Stimulated activated CD8-positive, alpha-beta memory T cell treated with anti-CD3 and anti-CD28 coated beads, Interleukin-4, amount 100 ng/mL, for 1 hour (primary cell): ENCODE results near the gene SLC22A16.
"Not testable (repeated sequence)": the region's sequence is repeated elsewhere in the genome, so short reads cannot be mapped to it uniquely, and the experiment has no call there.

Source experiments
- DNase-seq, 2 donors: peaks; one replicate each; pipeline ENCODE4 v3.0.0-alpha.2; 2020; ENCODE audit warnings: low read depth in 2 of 2, low spot score in 1 of 2

The SLC22A16 gene

GRCh38 chr6:110476046-110476849 is at the start of gene SLC22A16:
SLC22A16 (minus strand) TSS chr6:110476613; CDS start chr6:110476574, 39 bp downstream.
- no peak for DNase-seq

DNA sequence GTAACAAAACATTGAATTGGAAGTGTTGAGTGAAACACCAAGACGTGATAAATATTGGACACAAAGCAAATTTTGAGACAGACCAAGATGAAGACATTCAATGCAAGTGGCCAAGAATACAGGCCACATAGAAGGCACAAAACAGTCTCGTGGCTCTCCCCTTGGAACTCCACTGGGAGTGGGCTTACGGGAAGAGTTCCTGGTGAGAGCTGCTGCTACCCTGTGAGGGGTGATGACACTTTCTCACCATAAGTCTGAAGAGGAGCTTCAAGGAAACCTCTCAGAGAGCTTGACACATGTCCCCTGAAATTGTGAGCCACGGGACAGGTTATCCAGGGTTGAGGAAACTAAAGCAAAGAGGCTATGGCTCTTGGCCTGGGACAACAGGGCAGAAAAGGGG is 48.6 kb upstream of the SLC22A16 start:
- no peak for DNase-seq

GRCh38 chr6:110524305-110524704 is 47.9 kb upstream of the SLC22A16 start:
- DNase-seq: no peak

DNA sequence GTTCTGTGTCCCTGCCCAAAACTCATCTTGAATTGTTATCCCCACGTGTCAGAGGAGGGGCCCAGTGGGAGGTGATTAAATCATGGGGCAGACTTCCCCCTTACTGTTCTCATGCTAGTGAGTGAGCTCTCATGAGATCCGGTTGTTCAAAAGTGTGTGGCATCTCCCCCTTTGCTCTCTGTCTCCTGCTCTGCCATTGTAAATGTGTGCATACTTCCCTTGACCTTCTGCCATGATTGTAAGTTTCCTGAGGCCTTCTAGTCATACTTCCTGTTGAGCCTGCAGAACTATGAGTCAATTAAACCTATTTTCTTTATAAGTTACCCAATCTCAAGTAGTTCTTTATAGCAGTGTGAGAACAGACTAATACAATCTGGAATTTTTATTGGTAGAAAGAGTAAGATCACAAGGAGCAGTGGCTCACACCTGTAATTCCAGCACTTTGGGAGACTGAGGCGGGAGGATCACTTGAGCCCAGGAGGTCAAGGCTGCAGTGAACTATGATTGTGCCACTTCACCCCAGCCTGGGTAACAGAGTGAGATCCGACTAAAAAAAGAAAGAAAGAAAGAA is 47.1 kb upstream of the SLC22A16 start:
- no peak for DNase-seq

DNA sequence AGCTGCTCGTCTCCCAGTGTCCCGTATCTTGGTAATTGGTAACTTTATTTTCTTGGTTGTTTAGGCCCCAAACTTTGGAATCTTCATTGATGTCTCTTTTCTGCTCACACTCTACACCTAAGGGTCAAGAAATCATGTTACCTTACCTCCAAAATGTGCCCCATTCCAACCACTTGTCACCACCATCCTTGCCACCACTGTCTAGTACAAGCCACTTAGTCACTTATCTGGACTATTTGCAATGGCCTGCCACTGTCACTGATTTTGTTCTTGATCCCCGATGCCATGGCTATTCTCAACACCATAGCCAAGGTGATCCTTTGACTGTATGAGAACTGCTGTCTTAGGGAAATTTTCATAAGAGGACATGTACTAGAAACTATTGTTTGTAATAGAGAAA is 46.0 kb upstream of the SLC22A16 start:
- no peak for DNase-seq

GRCh38 chr6:110520992-110521543 is 44.7 kb upstream of the SLC22A16 start:
- DNase-seq: no peak

DNA sequence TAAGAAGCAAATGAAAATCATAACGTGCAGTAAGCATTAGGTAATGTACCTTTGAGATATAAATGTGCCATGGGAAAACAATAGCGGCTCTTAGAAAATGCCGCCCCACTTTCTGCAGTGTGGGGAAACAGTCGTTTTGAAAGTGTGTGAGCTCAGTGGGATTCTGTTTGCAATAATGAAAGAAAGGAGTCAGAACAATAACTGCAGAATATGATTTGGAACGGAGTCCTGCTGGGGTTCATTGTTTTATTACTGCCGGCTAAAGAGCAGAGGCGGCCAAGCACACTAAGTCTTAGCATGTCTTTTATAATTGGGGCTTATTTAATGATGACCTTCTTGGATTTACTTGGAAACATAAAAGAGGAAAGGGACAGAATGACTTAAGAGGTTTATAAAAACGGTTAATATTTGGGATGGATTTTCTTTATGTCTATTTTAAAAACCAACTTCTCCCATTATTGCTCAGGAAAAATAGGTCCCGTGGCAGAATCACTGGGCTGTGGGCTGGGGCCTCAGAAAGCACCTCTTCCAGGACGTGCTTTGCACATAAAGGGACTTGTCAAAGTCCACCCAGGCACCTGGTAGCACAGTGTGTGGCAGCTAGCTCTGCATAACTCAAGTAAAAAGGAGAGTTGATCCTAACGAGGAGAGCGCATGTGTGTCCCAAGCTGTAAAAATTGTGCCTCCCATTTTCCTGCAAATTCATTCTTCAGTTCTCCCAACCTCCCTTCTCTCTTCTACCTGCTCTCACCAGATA is 44.0 kb upstream of the SLC22A16 start:
- no peak for DNase-seq

DNA sequence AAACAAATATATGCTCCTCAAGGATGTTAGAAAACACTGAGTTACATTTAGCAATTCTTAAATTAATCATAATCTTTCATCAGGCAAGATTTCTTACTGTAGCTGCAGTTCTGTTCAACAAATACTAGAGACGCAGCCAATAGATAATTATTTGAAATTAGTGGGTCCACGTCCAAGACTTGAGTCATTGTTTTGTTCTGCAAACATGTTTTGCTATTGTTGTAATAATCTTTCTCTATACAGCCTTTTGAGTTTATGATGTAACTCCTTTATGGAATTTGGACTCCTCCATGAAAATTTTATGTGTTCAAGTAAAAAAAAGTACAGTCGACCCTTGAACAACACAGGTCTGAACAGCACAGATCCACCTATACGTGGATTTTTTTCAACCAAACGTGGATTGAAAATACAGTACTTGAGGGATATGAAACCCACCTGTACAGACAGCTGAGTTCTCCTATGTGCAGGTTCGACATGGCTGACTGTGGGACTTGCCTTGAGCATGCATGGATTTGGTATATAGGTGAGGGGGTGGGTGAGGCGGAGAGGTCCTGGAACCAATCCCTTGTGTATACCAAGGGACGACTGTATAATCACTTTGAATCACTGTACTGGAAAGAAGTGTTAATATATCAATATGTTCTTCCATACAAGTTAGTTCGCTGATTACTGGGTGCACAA is 41.3 kb upstream of the SLC22A16 start:
- no peak for DNase-seq

- no peak for DNase-seq
Observed at GRCh38 chr6:110517034-110517433, 40.6 kb upstream of the SLC22A16 start.

- DNase-seq: no peak
Observed at GRCh38 chr6:110514818-110515217, 38.4 kb upstream of the SLC22A16 start.

GRCh38 chr6:110512991-110513390 is 36.6 kb upstream of the SLC22A16 start:
- no peak for DNase-seq

- DNase-seq: not testable (repeated sequence)
Observed at GRCh38 chr6:110512549-110512948, 36.1 kb upstream of the SLC22A16 start.

DNA sequence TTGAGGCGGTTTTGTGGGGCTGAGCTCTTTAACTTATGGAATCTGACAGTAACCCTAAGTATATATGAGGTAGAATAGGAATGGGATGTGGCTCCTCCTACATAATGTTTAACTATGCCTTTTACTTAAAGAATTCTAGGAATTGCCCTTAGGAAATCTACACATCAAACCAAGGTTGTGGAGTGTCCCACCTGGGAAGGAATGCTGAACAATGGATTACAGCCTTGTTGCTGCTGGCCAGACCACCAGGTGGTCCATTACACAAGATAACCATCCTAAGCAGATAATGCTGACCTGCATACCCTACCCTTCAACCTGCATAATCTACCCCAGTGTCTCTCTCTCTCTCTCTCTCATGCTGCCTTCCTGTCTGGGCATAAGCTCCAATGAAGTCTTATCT is 35.0 kb upstream of the SLC22A16 start:
- DNase-seq: no peak

DNA sequence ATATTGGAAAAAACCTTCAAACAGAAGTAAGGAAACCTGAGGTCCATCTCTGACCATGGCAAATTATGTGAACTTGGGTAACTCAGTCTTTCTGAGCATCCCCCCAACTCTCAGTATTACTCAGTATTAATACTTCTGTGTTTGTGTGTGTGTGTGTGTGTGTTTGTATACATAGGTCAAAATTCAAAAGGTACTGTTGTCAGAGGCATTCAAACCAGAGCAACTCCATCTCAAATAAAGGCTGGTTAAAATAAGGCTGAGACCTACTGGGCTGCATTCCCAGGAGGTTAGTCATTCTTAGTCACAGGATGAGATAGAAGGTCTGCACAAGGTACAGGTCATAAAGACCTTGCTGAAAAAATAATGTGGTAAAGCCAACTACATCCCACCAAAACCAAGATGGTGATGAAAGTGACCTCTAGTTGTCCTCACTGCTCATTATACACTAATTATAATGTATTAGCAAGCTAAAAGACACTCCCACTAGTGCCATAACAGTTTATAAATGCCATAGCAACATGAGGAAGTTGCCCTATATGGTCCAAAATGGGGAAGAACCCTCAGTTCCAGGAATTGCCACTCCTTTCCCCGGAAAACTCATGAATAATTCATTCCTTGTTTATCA is 33.3 kb upstream of the SLC22A16 start:
- DNase-seq: no peak

- not testable (repeated sequence) for DNase-seq
Observed at GRCh38 chr6:110504891-110505290, 28.5 kb upstream of the SLC22A16 start.

DNA sequence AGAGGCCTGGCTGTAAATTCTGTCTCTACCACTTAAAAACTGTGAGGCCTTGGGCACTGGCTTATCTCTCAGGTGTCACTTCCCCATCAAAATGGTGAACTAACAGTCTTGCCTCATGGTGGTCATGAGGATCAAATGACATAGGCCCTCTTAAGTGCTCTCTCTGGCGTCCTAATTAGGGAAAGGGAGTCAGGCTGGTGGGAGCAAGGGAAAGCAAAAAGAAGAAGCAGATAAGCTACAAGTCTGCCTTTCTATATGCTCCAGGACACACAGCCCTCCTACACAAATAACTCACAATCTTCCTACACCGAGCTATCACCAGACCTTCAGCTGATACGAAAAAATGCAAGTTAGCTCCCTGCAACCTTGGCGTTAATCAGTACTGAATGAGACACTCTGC is 19.5 kb upstream of the SLC22A16 start:
- no peak for DNase-seq

- no peak for DNase-seq
Observed at GRCh38 chr6:110493253-110493800, 16.9 kb upstream of the SLC22A16 start.

- DNase-seq: no peak
Observed at GRCh38 chr6:110492584-110492983, 16.2 kb upstream of the SLC22A16 start.

- DNase-seq: no peak
Observed at GRCh38 chr6:110491644-110492317, 15.4 kb upstream of the SLC22A16 start.

DNA sequence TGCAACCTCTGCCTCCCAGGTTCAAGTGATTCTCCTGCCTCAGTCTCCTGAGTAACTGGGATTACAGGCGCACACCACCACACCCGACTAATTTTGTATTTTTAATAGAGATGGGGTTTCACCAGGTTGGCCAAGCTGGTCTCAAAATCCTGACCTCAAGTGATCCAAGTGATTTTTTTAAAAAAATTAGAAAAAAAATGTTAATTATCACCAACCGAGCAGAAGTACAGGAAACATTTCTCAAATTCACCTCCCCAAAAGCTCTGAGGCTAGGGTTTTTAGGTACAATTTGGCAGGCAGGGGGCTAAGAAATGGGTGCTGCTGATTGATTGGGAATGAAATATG is 14.9 kb upstream of the SLC22A16 start:
- no peak for DNase-seq
